GM19035 (cell line): Measurements from ENCODE around the gene GGPS1.
"Not testable (repeated sequence)": the region's sequence is repeated elsewhere in the genome, so short reads cannot be mapped to it uniquely, and the experiment has no call there.

Source experiments
- ATAC-seq: cut with Tn5 transposase; IDR thresholded peaks from one replicate; pipeline ENCODE4 v1.9.1; 2021; ENCODE audit not compliant: unreplicated experiment

Gene GGPS1

GRCh38 chr1:235304549-235305451, 23.6 kb upstream of the GGPS1 start:
- no peak for ATAC-seq

- no peak for ATAC-seq
These were observed 20.9 kb upstream of the GGPS1 start for GRCh38 chr1:235307158-235308124.

- not testable (repeated sequence) for ATAC-seq
These were observed 19.2 kb upstream of the GGPS1 start for GRCh38 chr1:235309206-235309605.

GRCh38 chr1:235313262-235313661, 15.1 kb upstream of the GGPS1 start:
- ATAC-seq: no peak

- ATAC-seq: no peak
These were observed 14.3 kb upstream of the GGPS1 start for GRCh38 chr1:235313931-235314678.

- ATAC-seq: no peak
These were observed 13.2 kb upstream of the GGPS1 start for GRCh38 chr1:235315173-235315572.

- no peak for ATAC-seq
These were observed 12.6 kb upstream of the GGPS1 start for GRCh38 chr1:235315735-235316134.

GRCh38 chr1:235317168-235317567, 11.2 kb upstream of the GGPS1 start:
- no peak for ATAC-seq

GRCh38 chr1:235319255-235319654, 9.1 kb upstream of the GGPS1 start:
- ATAC-seq: no peak

- ATAC-seq: no peak
These were observed 7.7 kb upstream of the GGPS1 start for GRCh38 chr1:235320521-235321179.

- ATAC-seq: no peak
These were observed 4.1 kb upstream of the GGPS1 start for GRCh38 chr1:235324296-235324695.

GRCh38 chr1:235325139-235325538, 3.2 kb upstream of the GGPS1 start:
- no peak for ATAC-seq

GRCh38 chr1:235325854-235326253, 2.5 kb upstream of the GGPS1 start:
- ATAC-seq: no peak

GRCh38 chr1:235326719-235327558, 1.4 kb upstream of the GGPS1 start:
- no peak for ATAC-seq

- ATAC-seq: peak; percentile 9
These were observed 655 bp upstream of the GGPS1 start, which contains the start of gene ARID4B for GRCh38 chr1:235327559-235328270. ARID4B (minus strand) TSS chr1:235328179; CDS start chr1:235326919, 1,260 bp downstream.

GRCh38 chr1:235329139-235329902, 951 bp downstream of the GGPS1 start:
- ATAC-seq: peak; percentile 22

GRCh38 chr1:235330918-235331285, 2.5 kb downstream of the GGPS1 start:
- no peak for ATAC-seq

GRCh38 chr1:235331401-235331800, 3.0 kb downstream of the GGPS1 start:
- no peak for ATAC-seq
